Activated CD4-positive, alpha-beta T cell treated with anti-CD3 and anti-CD28 coated beads for 24 hours (primary cell): Measurements from ENCODE around the gene SYTL1.

Experiments
- DNase-seq, 2 donors: peaks; one replicate each; pipeline ENCODE4 v3.0.0-alpha.2; 2020; ENCODE audit warnings: low read depth in 2 of 2

SYTL1 gene

GRCh38 chr1:27348861-27349783 is 7.3 kb downstream of the SYTL1 start:
- no peak for DNase-seq

GRCh38 chr1:27349784-27350662 is 8.2 kb downstream of the SYTL1 start:
- no peak for DNase-seq

- DNase-seq: no peak
Measured at GRCh38 chr1:27350663-27351540, 9.1 kb downstream of the SYTL1 start.

GRCh38 chr1:27351541-27352107 is 9.8 kb downstream of the SYTL1 start:
- no peak for DNase-seq

GRCh38 chr1:27353166-27353565 is 11.3 kb downstream of the SYTL1 start:
- DNase-seq: no peak

GRCh38 chr1:27353629-27354028 is 11.8 kb downstream of the SYTL1 start:
- DNase-seq: no peak

GRCh38 chr1:27355683-27356082 is 13.9 kb downstream of the SYTL1 start:
- DNase-seq: no peak

GRCh38 chr1:27356277-27356618 is 14.4 kb downstream of the SYTL1 start:
- no peak for DNase-seq

GRCh38 chr1:27356619-27357280 is 14.9 kb downstream of the SYTL1 start:
- no peak for DNase-seq

GRCh38 chr1:27357281-27358037 is 15.6 kb downstream of the SYTL1 start:
- peak; percentile 71 to 73 for DNase-seq

GRCh38 chr1:27358038-27358927 is 16.5 kb downstream of the SYTL1 start:
- no peak for DNase-seq

GRCh38 chr1:27358928-27359313 is 17.1 kb downstream of the SYTL1 start:
- no peak for DNase-seq

GRCh38 chr1:27359822-27360158 is 18.0 kb downstream of the SYTL1 start:
- no peak for DNase-seq

GRCh38 chr1:27360159-27361043 is 18.6 kb downstream of the SYTL1 start:
- DNase-seq: no peak

GRCh38 chr1:27361044-27361402 is 19.2 kb downstream of the SYTL1 start:
- no peak for DNase-seq

GRCh38 chr1:27361553-27361952 is 19.7 kb downstream of the SYTL1 start:
- no peak for DNase-seq

- no peak for DNase-seq
Measured at GRCh38 chr1:27363766-27364695, 22.2 kb downstream of the SYTL1 start.
